Measurements from ENCODE around the gene TMBIM1.
A peak's percentile ranks its signal among the peaks of the same experiment; 100 is the strongest.
"Not testable (repeated sequence)": the region's sequence is repeated elsewhere in the genome, so short reads cannot be mapped to it uniquely, and the experiment has no call there.

Gene TMBIM1

DNA sequence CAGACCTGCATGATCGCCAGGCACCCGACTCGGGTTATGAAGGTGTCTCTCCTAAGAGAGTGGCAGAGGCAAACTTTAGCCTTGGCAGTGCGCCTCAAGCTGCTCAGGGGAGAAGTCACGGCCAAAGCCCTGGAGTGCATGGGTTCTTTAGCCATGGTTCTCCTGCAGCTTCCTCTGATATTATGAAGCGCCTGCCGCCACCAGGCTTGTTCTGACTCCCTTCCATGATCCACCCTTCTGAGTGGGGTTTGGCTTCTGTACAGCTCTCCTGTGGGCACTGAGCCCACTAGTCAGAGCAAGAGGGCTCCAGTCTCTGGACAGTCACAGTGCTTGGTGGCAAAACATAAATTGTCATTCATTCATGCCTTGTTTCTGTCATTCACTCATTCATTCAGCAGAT, 25.9 kb upstream of the TMBIM1 start:
- DNase-seq (ENCODE audit: low spot score): no peak

DNA sequence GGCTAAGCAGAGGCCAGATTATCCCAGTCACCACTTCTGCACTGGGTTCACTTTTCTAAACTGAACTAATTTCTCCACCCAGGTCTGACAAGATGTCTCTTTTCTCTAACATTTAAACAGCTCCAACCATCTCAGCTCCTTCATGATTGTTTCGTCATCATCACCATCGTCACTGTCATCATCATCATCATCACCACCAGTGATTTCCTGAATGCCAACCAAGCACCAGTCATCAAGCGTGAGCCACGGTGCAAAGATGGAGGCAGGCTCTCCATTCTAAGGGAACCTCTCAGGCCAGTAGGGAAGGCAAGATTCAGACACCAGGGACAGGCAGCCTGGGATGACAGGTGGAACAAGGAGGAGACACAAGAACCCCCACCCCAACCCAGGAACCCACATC, 25.5 kb upstream of the TMBIM1 start:
- no peak for DNase-seq (ENCODE audit: low spot score)

GRCh38 chr2:218317303-218317630, 25.0 kb upstream of the TMBIM1 start:
- DNase-seq (ENCODE audit: low spot score): no peak

DNA sequence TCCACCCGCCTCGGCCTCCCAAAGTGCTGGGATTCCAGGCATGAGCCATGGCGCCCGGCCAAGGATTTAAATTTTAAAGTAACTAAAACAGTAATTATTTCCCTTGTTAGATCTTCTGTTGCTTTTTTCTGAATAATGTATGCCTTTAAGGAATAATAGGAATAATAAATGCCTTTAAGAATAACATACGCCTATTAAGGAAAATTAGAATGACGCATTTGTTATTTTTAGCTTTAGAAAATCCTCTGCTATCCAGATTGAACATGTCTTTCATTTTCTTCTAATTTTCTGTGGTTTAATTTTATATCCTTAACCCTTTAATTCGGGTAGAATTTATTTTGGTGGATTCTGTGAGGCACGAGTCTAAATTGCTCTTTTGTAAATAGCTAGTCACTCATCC, 23.1 kb upstream of the TMBIM1 start:
- no peak for DNase-seq (ENCODE audit: low spot score)

GRCh38 chr2:218314764-218315163, 22.5 kb upstream of the TMBIM1 start:
- not testable (repeated sequence) for DNase-seq (ENCODE audit: low spot score)

DNA sequence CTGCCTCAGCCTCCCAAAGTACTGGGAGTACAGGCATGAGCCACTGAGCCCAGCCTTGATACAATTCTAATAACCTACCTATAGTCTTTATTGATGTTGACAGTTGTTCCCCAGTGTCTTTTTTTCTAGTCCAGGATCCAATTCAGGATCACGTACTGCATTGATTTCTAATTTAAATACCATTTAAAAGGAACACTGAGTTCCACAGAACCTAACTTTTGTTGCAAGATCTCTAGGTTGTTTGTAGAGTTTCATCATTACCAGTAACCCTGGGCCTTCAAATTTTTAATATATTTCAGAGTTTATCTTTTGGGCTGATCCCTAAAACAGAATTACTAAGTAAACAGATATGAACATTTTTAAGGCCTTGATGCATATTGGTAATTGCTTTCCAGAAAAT, 21.1 kb upstream of the TMBIM1 start:
- no peak for DNase-seq (ENCODE audit: low spot score)

- DNase-seq (ENCODE audit: low spot score): no peak
Measured at GRCh38 chr2:218312267-218312756, 20.0 kb upstream of the TMBIM1 start.

- not testable (repeated sequence) for DNase-seq (ENCODE audit: low spot score)
Measured at GRCh38 chr2:218311541-218312266, 19.4 kb upstream of the TMBIM1 start.

- no peak for DNase-seq (ENCODE audit: low spot score)
Measured at GRCh38 chr2:218310853-218311540, 18.7 kb upstream of the TMBIM1 start.

GRCh38 chr2:218307415-218308090, 15.2 kb upstream of the TMBIM1 start:
- no peak for DNase-seq (ENCODE audit: low spot score)

DNA sequence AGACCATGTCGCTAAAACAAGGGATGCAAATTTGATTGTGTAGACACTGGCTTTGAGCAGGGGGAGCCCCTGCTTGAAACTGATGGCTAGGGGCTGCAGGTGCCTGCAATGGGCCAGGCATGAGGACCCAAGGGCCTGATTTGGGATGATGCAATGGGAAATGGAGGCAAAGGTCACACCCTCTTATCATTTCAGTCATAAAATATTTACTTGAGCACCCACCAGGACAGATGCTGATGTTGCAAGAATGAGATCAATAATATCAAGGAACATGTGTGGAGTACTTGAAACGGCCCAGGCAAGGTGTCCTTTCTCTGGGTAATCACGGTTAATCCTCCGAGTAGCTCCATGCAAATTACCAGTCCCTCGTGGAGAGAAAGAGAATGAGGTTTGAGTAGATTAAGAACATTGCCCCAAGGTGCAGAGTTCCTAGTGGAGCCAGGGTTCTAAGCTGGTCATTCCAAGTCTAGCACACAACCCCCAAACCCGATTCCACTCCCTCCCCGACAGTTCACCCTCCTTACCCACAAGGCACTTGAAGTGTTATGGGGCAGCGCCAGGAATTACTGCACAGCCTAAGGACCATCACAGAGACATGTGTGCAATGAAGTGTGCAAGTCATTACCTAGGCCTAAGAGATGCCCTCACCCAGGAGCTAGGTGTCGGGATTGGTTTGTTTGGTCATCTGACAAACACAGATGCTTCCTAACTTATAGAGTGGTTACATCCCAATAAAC, 14.0 kb upstream of the TMBIM1 start:
- no peak for DNase-seq (ENCODE audit: low spot score)

- DNase-seq (ENCODE audit: low spot score): no peak
Measured at GRCh38 chr2:218305383-218305782, 13.1 kb upstream of the TMBIM1 start.

DNA sequence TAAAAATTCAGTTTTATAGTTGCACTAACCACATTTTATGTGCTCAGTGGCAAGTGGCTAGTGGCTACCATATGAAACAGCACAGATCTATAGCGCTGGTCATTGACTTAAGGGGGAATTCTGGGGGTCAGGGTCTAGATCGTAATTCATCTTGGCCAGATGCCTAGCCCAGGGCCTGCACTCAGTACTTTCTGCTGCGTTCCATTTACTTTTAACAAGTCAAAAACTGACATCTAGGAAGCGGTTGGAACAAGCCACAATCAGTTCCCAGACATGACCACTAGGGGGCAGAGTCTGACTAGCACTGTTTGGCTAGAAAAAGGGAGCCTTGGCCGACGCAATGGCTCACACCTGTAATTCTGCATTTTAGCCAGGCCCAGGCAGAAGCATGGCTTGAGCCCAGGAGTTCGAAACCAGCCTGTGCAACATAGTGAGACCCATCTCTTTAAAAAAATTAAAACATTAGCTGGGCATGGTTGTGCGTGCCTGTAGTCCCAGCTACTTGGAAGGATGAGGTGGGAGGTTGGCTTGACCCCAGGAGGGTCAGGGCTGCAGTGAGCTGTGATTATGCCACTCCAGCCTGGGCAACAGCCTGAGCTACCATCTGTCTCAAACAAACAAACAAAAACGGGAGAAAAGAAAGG, 9.0 kb upstream of the TMBIM1 start:
- DNase-seq (ENCODE audit: low spot score): peak; percentile 65

DNA sequence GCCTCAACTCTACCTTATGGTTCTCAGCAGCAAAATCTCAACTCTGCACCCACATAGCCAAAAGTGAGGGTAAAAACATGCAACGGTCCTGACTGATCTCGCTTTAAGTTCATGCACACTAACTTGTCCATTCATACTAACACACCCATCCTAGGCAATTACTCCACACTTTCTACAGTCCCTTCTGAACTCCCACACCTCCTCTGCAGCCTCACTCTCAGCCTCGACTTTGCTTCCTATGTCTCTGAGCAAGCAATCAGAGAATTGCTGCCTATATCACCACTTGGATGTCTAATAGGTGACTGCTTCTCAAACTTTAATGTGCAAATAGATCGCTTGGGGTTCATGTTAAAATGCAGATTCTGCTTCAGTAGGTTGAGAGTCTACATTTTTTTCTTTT, 7.8 kb upstream of the TMBIM1 start:
- DNase-seq (ENCODE audit: low spot score): no peak

- no peak for DNase-seq (ENCODE audit: low spot score)
Measured at GRCh38 chr2:218298314-218298875, 6.1 kb upstream of the TMBIM1 start.

GRCh38 chr2:218296847-218297246, 4.5 kb upstream of the TMBIM1 start:
- no peak for DNase-seq (ENCODE audit: low spot score)

GRCh38 chr2:218296200-218296599, 3.9 kb upstream of the TMBIM1 start:
- DNase-seq (ENCODE audit: low spot score): no peak

- DNase-seq (ENCODE audit: low spot score): no peak
Measured at GRCh38 chr2:218295029-218295428, 2.7 kb upstream of the TMBIM1 start.

DNA sequence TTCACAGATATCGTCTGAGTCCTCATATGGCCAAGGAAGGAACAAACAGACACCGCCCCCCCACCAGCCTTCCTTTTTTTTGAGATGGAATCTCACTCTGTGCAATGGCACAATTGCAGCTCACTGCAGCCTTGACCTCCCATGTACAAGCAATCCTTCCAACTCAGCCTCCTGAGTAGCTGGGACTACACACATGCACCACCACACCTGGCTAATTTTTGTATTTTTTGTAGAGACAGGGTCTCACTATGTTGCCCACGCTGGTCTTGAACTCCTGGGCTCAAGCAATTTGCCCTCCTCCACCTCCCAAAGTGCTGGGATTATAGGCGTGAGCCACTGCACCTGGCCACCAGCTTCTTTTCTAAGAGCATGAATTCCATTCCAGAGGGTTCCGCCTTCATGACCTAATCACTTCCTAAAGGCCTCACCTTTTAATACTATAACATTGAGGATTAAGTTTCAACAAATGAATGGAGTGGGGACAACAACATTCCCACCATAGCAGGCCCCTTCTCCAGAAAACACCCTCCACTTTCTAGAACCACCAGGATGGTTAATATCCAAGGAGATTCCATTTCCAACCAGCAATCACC, 2.2 kb upstream of the TMBIM1 start:
- DNase-seq (ENCODE audit: low spot score): no peak

- no peak for DNase-seq (ENCODE audit: low spot score)
Measured at GRCh38 chr2:218293715-218294429, 1.6 kb upstream of the TMBIM1 start.
